ENCODE results near the gene CCR6. TPM values are rescaled to one million over a fixed set of nuclear protein-coding genes. Genes with fewer than 3 reads are reported as not detected.

The CCR6 gene
- total and polyA plus RNA-seq, 2 of the 8 experiments (the other 6 are each of a cell fraction or from before 2014, with no cell fraction given) = 0.06 TPM; not detected in 1

DNA sequence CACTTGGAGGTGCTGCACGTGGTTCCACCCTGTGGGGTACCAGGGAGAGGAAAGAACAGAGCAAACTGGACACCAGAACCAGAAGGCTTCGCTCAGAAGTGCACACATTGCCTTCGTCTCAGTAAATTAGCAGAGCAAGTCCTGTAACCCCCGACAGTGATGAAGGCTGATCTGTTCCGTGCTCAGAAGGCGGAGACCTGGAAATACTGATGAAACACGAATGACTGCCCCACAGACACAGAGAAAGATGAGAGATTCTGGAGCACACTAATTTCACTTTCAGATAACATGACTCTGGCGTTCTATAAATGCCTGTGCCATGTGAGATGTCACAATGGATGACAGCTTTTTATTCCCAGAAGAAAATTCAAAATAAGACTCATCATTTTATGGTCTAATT, 44.2 kb upstream of the CCR6 start:
- H2BK15ac ChIP-seq (ENCODE audit: low read length) = no peak overlapping the region
- no peak overlapping the region for H4K5ac ChIP-seq (ENCODE audit: insufficient read length, low read depth, low read length)
- no peak overlapping the region; the same call in 1 of the 2 replicates for H4K8ac ChIP-seq (ENCODE audit: extremely low read depth, insufficient read depth, low read length)
- H3K36me3 ChIP-seq (ENCODE audit: control insufficient read depth in 2 of 4, insufficient read depth in 4 of 4, low read length in 3 of 4) = no peaks in the 10 kb centered on the region
- no peak overlapping the region for H3K23ac ChIP-seq (ENCODE audit: insufficient read length)
- no peak overlapping the region for H3K9ac ChIP-seq (replicated peaks in 1 of 4; ENCODE audit: extremely low read depth in 1 of 4, low read depth in 3 of 4, low read length in 3 of 4)
- H3K18ac ChIP-seq (ENCODE audit: extremely low read depth, low read length) = no peak overlapping the region; the same call in 1 of the 2 replicates
- no peak overlapping the region for H3K56ac ChIP-seq (replicated peaks; ENCODE audit: insufficient read length, low read depth, low read length)
- H3K4ac ChIP-seq (replicated peaks; ENCODE audit: insufficient read length, low read depth, low read length) = no peak overlapping the region
- no peaks in the 10 kb centered on the region for H3K4me1 ChIP-seq (replicated peaks in 1 of 4; ENCODE audit: control insufficient read depth in 3 of 4, insufficient read depth in 4 of 4, low read length in 3 of 4)
- H3K14ac ChIP-seq (ENCODE audit: insufficient read length) = no peak overlapping the region
- H3K23me2 ChIP-seq (ENCODE audit: low read depth, low read length) = no peaks in the 10 kb centered on the region
- H2BK120ac ChIP-seq (replicated peaks; ENCODE audit: low read depth, low read length) = no peak overlapping the region
- H2BK20ac ChIP-seq (ENCODE audit: low read length) = no peak overlapping the region
- no peak overlapping the region for H2AK5ac ChIP-seq (ENCODE audit: low read depth, low read length)
- H2AFZ ChIP-seq (ENCODE audit: low read length) = no peak overlapping the region
- no peaks in the 10 kb centered on the region for H3K79me2 ChIP-seq (ENCODE audit: control insufficient read depth in 1 of 2, insufficient read depth in 2 of 2, low read length in 2 of 2)
- CTCF ChIA-PET (ENCODE audit: partially characterized antibody) = interaction anchor here (0.8 kb wide), 1 partner anchor 970 kb away, joined by 3 read pairs; no protein-coding TSS in a partner anchor
- H4K91ac ChIP-seq (replicated peaks; ENCODE audit: insufficient read length, low read length) = no peak overlapping the region
- H3K4me2 ChIP-seq (ENCODE audit: insufficient read depth in 1 of 2, low read depth in 2 of 2, low read length in 2 of 2) = no peak overlapping the region
- H3K27me3 ChIP-seq (replicated peaks in 1 of 4; ENCODE audit: control insufficient read depth in 3 of 4, extremely low read depth in 1 of 4, insufficient read depth in 3 of 4, low read length in 3 of 4) = no peaks in the 10 kb centered on the region
- no peak overlapping the region for H2BK12ac ChIP-seq (ENCODE audit: low read depth, low read length)
- no peaks in the 10 kb centered on the region for H4K20me1 ChIP-seq (replicated peaks in 1 of 2; ENCODE audit: control insufficient read depth in 1 of 2, insufficient read depth in 2 of 2, low read length in 2 of 2)
- 89% methylated on average over 8 of the region's 8 CpGs; no CpG with 5 or more reads in 1 of the 2 experiments for WGBS, 2 experiments (ENCODE audit: extremely low coverage in 1 of 2, insufficient coverage in 1 of 2, insufficient read length in 1 of 2, insufficient replicate concordance in 2 of 2, low coverage in 1 of 2, low lambda C conversion rate in 2 of 2, missing lambda C conversion rate in 1 of 2)
- H2BK5ac ChIP-seq (ENCODE audit: low read depth, low read length) = no peak overlapping the region
- H3K27ac ChIP-seq (ENCODE audit: low read depth, low read length) = no peak overlapping the region
- no peak overlapping the region for H3K4me3 ChIP-seq (ENCODE audit: extremely low read depth in 1 of 4, insufficient read depth in 2 of 4, low read depth in 3 of 4, low read length in 4 of 4)
- FAIRE-seq = no peak
- DNase-seq (ENCODE audit: low read depth in 1 of 2, low spot score in 2 of 2) = no peak
- no peaks in the 10 kb centered on the region for H3K79me1 ChIP-seq (ENCODE audit: low read depth, low read length)
- POLR2A ChIA-PET (ENCODE audit: partially characterized antibody) = no interaction called here
- H3K9me3 ChIP-seq (ENCODE audit: insufficient read depth in 2 of 2, low read depth in 1 of 2, low read length in 1 of 2) = no peaks in the 10 kb centered on the region
- TF ChIP-seq ZNF274 (IDR thresholded peaks at IDR 0.05; ENCODE audit: borderline replicate concordance, extremely low read depth, low read length) = no peak
- no peak for TF ChIP-seq CEBPB (IDR thresholded peaks at IDR 0.05; ENCODE audit: low read depth, low read length)
- no peak for TF ChIP-seq SRF (IDR thresholded peaks at IDR 0.05; ENCODE audit: low read depth, low read length)
- TF ChIP-seq RFX5 (IDR thresholded peaks at IDR 0.05; ENCODE audit: borderline replicate concordance, low read depth, low read length) = no peak
- no peak for TF ChIP-seq CBX8 (IDR thresholded peaks at IDR 0.05; ENCODE audit: borderline replicate concordance, low read depth, low read length)
- TF ChIP-seq JUND (IDR thresholded peaks at IDR 0.05; ENCODE audit: low read length) = no peak
- TF ChIP-seq, protein P1, sequence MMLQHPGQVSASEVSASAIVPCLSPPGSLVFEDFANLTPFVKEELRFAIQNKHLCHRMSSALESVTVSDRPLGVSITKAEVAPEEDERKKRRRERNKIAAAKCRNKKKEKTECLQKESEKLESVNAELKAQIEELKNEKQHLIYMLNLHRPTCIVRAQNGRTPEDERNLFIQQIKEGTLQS (IDR thresholded peaks at IDR 0.05; ENCODE audit: insufficient read depth, low read depth, low read length) = no peak
- no peak for TF ChIP-seq NRF1 (IDR thresholded peaks at IDR 0.05; ENCODE audit: low read depth, low read length)
- no peak for TF ChIP-seq GTF2F1 (IDR thresholded peaks at IDR 0.05; ENCODE audit: borderline replicate concordance, low read depth, low read length)
- TF ChIP-seq TEAD4 (IDR thresholded peaks at IDR 0.05; ENCODE audit: low read depth, low read length) = no peak
- no peak for TF ChIP-seq POU5F1 (IDR thresholded peaks at IDR 0.05; ENCODE audit: low read depth, low read length)
- TF ChIP-seq CTBP2 (IDR thresholded peaks at IDR 0.05; ENCODE audit: borderline replicate concordance, insufficient read depth, insufficient read length, low read length) = no peak
- TF ChIP-seq HDAC6 (IDR thresholded peaks at IDR 0.05; ENCODE audit: low read depth, low read length) = no peak
- no peak for TF ChIP-seq TAF7 (optimal IDR thresholded peaks at IDR 0.05; ENCODE audit: borderline replicate concordance, low read depth, low read length)
- no peak for TF ChIP-seq TBP (IDR thresholded peaks at IDR 0.05; ENCODE audit: low read depth, low read length)

All from H1 (cell line).